ENCODE measurements around the gene SLC35E2B. TPM values are rescaled to one million over a fixed set of nuclear protein-coding genes. Genes with fewer than 3 reads are reported as not detected.
"Not testable (repeated sequence)": the region's sequence is repeated elsewhere in the genome, so short reads cannot be mapped to it uniquely, and the experiment has no call there.

The SLC35E2B gene
- 13.7 and 18.1 TPM in 2 replicates for total RNA-seq (2014; rRNA removed; shearing (Covaris generic))
- 22.8 and 27.3 TPM in 2 replicates for polyA plus RNA-seq (2015; cell fraction: cytosol; rRNA removed)
- polyA plus RNA-seq (2015; cell fraction: nucleus; rRNA removed): 48.1 and 63.5 TPM in 2 replicates

- peak; percentile 87 for DNase-seq (ENCODE audit: low read depth)
Observed at GRCh38 chr1:1692714-1693647, at the start of gene SLC35E2B. Gene SLC35E2B, minus strand, starts transcription at chr1:1692795. Its CDS starts 16,096 bp downstream, at chr1:1676699.

DNA sequence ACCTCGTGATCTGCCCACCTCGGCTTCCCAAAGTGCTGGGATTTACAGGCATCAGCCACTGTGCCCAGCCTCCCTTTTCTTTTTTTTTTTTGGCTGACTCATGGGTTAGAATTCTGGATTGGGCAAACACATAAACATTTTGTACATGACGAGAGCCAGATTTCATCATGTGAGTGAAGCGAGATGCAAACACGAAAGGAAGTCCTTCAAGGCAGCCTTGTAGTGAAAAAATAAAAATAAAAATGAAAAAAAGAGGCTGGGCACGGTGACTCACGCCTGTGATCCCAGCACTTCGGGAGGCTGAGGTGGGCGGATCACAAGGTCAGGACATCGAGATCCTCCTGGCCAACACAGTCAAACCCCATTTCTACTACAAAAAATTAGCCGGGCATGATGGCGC is 48.4 kb upstream of the SLC35E2B start:
- peak; percentile 90 for DNase-seq (ENCODE audit: low read depth)

GRCh38 chr1:1738799-1739337 is 46.3 kb upstream of the SLC35E2B start:
- DNase-seq (ENCODE audit: low read depth): not testable (repeated sequence)

DNA sequence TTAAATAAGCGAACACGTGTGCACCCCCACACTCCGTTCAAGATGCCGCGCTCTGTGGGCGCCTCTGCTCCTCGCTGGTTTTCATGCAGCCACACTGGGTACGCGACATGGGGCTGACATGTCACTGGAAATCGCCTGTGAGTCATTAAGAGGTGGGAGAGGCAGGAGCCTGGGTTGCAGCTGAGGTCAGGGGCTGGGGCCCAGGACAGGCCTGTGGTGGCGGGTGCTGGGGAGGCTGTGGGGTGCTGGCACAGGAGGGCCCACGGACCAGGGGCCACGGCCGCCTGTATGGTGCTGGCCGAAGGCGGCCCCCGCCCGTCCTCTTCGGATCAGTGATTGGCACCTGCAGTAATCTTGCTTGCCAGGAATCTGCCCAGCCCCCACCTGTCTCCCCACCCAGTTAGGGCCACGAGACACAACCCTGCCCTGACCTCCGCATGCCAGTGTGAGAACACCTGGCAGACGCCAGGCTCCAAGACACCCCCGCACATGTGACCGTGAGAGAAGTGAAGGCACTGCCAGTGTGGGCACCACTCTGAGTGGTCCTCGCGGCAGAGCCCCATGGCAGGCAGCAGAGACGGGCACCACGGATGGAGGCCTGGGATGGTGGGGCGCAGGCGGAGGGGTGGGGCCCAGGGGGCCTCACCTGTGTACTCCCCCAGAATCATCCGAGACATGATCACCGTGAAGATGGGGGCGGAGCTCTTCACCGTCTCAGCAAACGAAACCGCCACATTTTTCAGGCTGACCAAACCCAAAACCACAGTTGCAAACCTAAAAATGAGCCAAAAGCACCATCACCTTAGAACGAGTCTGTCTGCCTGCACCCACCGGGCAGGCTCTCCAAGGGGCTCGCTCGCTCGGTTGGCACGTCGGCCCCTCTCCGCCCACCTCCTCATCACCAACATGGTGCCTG is 45.3 kb upstream of the SLC35E2B start:
- DNase-seq (ENCODE audit: low read depth): not testable (repeated sequence)

- DNase-seq (ENCODE audit: low read depth): no peak
Observed at GRCh38 chr1:1732381-1732780, 39.8 kb upstream of the SLC35E2B start.

- no peak for DNase-seq (ENCODE audit: low read depth)
Observed at GRCh38 chr1:1730870-1731269, 38.3 kb upstream of the SLC35E2B start.

GRCh38 chr1:1730230-1730629 is 37.6 kb upstream of the SLC35E2B start:
- not testable (repeated sequence) for DNase-seq (ENCODE audit: low read depth)

DNA sequence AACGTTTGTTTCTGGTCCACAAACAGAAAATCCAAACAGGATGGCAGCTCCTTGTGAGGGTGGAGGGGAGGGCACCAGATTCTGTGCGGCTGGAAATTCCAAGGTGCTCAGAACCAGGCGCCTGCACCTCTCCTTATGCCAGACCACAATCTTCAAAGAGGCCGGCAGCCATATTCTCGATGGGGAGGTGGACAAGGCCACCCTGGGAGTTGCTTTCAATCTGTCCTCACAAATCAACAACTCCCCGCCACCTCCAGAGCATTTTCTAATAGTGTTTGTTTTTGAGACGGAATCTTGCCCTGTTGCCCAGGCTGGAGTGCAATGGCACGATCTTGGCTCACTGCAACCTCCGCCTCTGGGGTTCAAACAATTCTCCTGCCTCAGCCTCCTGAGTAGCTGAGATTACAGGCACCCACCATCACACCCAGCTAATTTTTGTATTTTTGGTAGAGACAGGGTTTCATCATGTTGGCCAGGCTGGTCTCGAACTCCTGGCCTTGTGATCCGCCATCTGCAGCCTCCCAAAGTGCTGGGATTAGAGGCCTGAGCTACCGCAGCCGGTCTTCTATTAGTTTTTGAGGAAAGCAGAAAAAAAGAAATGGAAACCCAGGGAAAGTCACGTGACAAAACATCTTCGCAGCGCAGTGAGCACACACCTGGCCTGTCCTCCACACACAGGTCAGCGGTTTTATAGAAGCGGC is 36.7 kb upstream of the SLC35E2B start:
- DNase-seq (ENCODE audit: low read depth): not testable (repeated sequence)

GRCh38 chr1:1728308-1729005 is 35.9 kb upstream of the SLC35E2B start:
- DNase-seq (ENCODE audit: low read depth): not testable (repeated sequence)

DNA sequence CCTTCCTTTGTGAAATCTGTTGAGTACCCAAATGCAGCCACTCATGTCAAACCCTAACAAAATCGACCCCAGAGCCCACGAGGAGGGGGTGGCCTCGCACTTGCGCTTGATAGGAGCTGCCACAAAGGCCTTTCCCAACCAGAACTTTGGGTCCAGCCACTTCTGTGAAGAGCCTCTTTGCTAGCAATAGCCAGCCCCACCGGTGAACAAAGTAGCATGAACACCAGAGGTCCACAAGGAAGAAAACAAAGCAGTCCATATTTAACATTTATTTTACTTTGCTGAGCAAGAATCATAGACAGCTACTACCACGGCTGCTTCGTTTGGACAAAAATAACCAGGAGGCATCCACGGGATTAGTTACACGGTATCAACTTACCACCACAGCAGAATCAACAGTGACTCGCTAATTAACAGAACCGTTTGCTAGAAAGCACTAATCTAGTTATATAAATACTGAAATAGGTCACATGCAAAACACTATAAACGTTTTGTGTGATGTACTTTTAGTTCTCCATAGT is 34.6 kb upstream of the SLC35E2B start:
- DNase-seq (ENCODE audit: low read depth): not testable (repeated sequence)

DNA sequence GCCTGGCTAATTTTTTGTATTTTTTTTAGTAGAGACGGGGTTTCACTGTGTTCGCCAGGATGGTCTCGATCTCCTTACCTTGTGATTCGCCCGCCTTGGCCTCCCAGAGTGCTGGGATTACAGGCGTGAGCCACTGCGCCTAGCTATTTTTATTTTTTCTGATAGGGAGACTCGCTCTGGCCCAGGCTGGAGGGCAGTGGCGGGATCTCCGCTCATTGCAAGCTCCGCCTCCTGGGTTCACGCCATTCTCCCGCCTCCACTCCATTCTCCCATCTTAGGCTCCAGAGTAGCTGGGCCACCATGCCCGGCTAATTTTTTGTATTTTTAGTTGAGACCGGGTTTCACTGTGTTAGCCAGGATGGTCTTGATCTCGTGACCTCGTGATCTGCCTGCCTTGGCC is 33.5 kb upstream of the SLC35E2B start:
- not testable (repeated sequence) for DNase-seq (ENCODE audit: low read depth)

GRCh38 chr1:1724035-1724864 is 31.7 kb upstream of the SLC35E2B start, which contains the start of gene CDK11A:
Gene CDK11A, minus strand, starts transcription at chr1:1724357. Its CDS starts 1,539 bp downstream, at chr1:1722818.
- DNase-seq (ENCODE audit: low read depth): peak; percentile 100

DNA sequence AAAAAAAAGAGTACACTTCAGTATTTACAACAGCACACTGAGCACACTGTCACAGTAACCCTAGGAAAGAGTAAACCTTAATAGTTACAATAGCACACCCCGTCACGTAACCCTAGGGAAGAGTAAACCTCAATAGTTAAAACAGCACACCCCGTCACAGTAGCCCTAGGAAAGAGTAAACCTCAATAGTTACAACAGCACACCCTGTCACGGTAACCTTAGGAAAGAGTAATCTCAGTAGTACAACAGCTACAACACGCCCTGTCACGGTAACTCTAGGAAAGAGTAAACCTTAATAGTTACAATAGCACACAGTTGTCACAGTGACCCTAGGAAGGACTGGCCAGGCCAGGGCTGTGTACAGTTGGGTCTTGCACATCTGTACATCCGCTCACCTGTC is 28.6 kb upstream of the SLC35E2B start:
- DNase-seq (ENCODE audit: low read depth): no peak

- DNase-seq (ENCODE audit: low read depth): not testable (repeated sequence)
Observed at GRCh38 chr1:1715109-1715883, 22.7 kb upstream of the SLC35E2B start.

DNA sequence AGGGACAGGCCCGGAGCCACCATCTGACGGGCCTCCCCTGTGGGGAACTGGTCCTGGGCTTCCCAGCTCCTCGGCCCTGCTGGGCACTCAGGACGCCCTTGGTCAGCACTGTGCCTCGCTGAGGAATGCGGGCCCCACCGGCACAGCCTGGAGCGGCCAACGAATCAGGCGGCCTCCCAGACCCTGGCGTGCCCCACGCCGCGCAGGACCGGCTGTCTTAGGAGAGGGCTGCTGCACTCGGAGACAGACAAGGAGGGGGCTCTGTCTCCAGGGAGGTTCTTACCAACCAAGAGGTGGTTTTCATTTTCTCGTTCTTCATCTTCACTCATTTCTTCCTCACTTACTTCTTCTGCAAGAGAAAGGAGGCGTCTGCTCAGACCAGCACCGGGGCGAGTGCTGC is 15.3 kb upstream of the SLC35E2B start:
- not testable (repeated sequence) for DNase-seq (ENCODE audit: low read depth)

DNA sequence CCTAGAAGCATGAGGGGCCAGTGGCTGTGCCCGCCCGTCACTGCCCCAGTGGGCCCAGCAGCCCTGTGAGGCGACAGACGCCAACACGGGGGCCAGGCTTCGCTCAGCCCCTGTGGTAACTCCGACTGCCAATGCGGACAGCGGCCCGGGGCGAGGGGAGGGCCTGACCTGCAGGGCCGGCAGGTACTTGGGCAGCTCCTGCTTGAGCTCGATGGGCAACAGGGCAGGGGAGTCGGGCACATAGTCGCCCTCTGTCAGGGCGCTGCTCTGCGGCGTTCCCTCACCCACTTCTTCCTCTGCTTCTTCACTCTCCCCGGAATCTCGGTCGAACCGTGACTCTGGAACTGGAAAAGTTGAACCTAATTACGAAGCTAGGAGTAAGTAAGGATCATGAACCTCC is 14.6 kb upstream of the SLC35E2B start:
- DNase-seq (ENCODE audit: low read depth): not testable (repeated sequence)

GRCh38 chr1:1705623-1706022 is 13.0 kb upstream of the SLC35E2B start:
- DNase-seq (ENCODE audit: low read depth): not testable (repeated sequence)

Measured in HT1080 (cell line).